ENCODE measurements around the gene MPZL2. TPM values are rescaled to one million over a fixed set of nuclear protein-coding genes. Genes with fewer than 3 reads are reported as not detected.

The MPZL2 gene
- total RNA-seq, 1 donor from 2014 or later = 49.6 TPM

DNA sequence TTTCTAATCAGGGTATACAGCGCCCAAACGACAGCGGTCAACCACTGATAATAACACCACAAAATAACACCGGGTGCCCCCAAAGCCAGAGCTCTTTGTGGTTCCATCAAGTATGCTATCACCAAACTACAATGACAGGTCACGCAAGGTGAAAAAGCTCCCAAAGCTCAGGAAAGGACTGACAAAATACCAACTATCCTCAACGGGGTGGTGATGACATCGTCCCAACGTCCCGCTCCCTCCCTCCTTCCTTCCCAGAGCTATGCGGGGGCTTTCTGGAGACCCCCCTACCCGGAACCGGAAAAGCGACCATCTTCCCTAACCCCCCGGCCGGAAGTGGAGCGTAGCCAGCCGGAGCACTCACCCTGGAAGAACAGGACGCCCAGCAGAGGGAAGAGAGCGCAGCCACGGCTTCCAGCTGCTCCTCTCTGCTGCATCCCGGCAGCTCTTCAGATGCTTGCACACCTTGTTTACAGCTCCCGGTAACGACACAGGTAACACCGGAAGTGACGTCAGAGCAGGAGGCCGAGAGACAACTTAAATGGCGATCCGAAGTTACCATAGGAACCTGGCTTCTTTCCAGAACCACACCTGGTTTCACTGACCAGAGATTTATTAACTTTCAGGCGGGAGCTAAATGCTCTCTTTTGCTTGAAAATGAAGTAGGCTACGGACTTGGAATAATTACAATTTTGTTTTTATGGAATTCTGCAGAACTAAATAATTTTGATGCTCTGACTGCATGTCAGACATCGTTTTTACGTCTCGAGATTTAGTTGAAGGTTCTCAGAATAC, 12.0 kb downstream of the MPZL2 start, which contains the start of gene MPZL3:
Gene MPZL3, minus strand, starts transcription at position 508 of the 795 bp plus-strand sequence. Its CDS starts 71 bp downstream, at position 437.
- ATAC-seq (peak; percentile 74), DNase-seq (ENCODE audit: low spot score) (peak; percentile 71)
- intact Hi-C loops (cut with DNase I) = no loop called here

DNA sequence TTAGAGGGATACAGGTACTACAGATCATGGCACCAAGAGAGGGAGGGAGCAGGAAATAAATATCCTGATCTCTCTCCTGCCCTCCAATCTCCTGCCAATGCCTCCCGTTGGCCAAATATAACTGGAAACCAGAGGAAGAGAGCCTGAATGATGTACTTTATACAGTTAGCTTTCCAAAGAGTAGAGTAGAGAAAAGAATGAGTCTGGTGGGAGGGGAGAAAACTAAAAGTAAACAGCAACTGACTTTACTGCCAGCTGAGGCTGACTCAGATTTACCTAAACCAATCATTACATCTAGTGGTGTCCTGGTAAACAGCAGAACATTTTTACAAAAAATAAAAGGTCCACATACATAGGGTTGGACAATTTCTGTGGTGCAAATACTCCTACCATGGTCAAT, 17.1 kb downstream of the MPZL2 start:
- ATAC-seq (no peak), DNase-seq (ENCODE audit: low spot score) (no peak)
- intact Hi-C loops (cut with DNase I) = no loop called here

DNA sequence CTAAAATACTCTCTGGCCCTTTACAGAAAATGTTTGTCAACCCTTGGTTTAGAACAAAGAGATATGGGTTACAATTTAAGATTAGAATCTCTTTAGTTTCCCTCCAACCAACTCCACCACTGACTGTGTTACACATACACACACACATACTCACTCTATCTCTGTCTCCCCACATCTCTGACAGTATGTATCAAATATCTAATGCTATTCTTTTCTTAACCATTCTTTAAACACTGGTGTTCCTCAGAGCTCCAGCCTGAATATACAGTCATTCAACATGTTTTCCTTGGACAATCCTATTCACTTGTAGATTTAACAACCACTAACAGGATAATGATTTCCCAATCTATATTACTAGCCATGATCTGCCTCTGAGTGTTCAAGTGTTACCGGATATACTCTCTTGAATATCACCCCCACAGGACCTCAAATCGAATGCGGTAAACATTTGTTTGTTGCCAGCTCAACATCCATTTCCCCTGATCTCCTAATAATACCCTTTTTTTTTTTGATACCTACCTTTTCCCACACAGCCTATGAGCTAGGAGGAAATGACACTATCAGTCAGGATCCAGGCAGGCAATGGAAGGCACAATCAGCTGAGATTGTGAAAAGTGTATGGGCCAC, 18.0 kb downstream of the MPZL2 start:
- intact Hi-C loops (cut with DNase I) = no loop called here
- ATAC-seq = no peak
- no peak for DNase-seq (ENCODE audit: low spot score)

DNA sequence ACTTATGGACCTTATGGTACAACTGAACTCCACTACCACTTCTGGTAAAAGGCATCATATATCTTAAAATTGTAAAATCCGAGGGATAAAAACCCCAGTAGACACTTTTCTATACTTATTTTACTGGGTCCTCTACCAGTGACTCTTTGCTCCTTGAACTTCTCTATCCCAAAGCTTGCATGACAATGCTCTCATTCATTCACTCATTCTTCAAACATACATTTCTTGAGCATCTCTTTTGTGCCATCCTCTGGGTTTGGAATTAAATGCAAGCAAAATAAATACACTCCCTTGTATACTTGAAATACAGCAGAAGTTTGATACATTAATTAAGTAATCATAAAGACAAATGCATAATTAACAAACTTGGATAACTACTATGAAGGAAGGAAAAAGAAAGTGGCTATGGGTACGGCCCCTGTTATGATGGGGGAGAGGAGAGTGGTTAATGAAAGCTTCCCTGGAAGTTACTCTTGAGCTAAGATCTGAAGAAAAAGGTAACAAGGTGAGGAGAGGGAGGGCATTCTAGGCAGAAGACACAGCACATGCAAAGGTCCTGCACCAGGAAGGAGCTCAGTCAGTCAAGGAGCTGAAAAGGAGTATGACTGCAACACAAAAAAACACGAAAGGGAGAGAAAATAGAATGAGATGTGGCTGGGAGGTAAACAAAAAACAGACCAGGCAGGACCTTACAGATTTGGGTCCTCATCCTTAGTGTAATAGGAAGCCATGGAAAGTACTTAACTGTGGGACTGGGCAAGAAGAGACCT, 19.9 kb downstream of the MPZL2 start:
- intact Hi-C loops (cut with DNase I) = no loop called here
- no peak for ATAC-seq
- DNase-seq (ENCODE audit: low spot score) = no peak

DNA sequence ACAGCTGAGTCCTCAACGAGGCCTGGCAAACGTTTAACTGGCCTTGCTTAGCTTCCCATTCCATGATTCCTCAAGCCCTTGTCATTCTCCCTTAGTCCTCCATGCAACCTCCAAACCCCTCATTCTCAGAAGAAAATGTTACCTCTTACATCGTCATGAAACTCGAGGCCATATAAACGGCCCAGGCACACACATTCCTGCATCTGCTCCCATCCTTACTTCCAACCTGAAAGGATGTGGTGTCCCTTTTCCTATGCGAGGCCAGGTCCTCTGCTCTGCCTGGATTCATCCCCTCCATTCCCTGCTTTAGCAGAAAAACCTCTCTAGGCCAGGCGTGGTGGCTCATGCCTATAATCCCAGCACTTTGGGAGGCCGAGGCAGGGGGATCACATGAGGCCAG, 20.9 kb downstream of the MPZL2 start:
- intact Hi-C loops (cut with DNase I) = no loop called here
- ATAC-seq = no peak

DNA sequence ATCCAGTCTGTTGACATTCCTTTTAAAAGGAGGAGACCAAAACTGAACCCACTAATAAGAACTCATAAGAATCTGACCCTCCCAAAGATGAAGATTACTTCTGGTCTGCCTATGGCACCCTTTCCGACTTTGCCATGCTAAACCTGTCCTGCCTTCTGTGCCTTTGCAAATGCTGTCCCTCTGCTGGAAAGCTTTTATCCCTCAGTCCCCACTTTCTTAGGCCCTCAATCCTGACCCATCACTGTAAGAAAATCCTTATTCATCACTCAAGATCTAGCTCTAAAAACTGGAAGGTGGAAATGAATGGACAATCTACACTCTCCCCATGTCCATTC, 22.4 kb downstream of the MPZL2 start:
- intact Hi-C loops (cut with DNase I) = no loop called here
- no peak for DNase-seq (ENCODE audit: low spot score)
- ATAC-seq = no peak

More for the DNA sequence above, 20.9 kb downstream of the MPZL2 start:
- DNase-seq (ENCODE audit: low spot score) = no peak

DNA sequence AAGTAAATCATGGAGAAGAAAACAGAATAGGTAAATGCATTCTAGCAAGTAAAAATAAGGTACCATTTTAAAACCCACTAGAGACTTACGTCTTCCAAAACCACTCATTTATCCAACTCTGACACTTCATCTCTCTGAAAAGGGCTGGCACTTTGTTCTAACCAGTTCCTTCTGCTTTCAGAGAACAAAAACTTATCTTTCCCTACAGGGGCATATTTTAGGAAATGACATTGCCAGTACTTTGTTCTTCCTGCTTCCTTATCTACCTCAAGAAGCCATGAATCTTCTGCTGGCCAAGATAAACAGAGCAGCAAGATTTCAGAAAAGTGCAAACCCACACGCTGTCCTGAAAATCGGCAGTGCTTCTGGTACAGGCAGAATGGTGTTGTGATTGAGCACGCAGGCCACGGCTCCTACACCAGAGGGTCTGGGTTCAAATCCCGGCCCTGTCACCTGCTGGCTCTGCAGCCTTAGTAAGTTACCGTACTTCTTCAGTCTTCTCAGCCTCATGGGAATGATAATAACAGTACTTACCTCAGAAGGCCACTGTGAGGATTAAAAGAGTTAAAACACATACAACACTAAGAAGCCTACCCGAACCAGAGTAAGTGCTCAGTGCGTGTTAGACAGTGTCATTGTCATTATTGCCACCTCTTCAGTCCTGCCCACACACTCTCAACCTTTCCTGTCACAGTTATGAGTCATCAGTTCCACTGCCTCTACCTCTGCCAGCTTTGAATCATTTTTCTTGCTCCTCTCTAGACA, 22.9 kb downstream of the MPZL2 start:
- intact Hi-C loops (cut with DNase I) = no loop called here
- ATAC-seq = peak; percentile 66

DNA sequence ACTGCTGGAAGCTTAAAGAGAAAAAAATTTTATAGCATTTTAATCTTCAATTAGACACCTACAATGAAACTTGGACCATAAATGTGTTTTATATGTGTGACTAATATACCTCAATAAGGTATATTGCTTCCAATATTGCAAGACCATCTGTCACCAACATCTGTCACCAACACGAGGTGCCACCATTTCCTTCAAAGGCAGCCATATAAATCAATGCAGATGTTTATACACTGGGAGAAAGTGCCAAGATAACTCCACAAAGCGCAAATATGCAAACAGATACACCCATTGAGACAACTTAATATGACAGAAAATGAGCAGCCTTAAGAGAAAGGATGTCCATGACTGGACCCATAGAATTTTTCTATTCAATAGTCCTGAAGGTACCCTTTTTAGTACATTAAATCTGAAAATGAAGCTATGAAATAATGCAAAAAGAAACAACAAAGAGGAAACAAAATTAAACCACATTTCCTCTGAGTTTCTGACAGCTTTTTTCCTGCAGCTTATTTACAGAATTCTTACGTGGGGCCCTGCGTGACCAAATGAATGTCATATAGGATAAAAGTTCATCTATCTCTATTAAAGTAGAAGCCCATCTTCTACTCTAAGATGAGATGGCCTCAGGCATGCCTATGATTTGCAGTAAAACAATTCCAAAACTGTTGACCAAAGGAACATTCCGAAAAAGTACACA, 24.4 kb downstream of the MPZL2 start:
- ATAC-seq (no peak), DNase-seq (ENCODE audit: low spot score) (no peak)
- intact Hi-C loops (cut with DNase I) = no loop called here

More for the DNA sequence above, 22.9 kb downstream of the MPZL2 start:
- DNase-seq (ENCODE audit: low spot score) = no peak

DNA sequence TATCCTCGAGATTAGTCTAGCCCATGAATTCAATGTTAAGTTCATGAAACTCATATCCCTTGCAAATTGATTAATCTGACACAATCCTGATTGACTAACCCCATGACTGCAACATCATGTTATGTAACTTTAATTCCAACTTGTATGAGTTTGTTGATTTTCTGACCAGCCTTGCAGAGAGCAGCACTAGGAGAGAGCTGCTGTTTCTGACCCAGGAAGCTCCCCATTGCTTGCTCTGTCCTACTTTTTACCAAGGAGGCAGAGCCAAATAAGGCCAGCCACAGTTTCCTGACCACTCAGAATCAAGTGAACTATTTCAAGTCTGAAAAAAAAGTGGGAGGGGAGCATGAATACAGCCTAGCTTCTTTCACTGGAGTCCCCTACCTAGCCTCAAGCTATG, 25.2 kb downstream of the MPZL2 start:
- intact Hi-C loops (cut with DNase I) = no loop called here
- DNase-seq (ENCODE audit: low spot score) (no peak), ATAC-seq (no peak)

DNA sequence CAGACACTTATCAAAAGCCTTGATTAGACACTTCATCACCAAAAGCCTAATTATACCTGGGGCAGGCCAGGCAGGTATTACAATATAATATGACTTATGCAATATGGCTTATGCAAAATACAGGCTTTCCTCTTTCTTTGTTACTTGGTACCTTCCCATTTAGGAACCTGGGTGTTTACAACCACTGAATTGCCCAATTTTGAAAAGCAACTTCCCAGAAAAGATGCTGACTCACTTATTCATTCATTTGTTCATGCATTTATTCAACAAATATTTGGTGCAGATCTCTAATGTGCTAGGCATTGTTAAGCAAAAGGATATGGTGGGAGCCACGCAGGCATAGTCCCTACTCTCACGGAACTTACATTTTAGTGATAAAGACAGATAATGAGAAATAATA, 25.7 kb downstream of the MPZL2 start:
- DNase-seq (ENCODE audit: low spot score) (no peak), ATAC-seq (no peak)
- intact Hi-C loops (cut with DNase I) = no loop called here

DNA sequence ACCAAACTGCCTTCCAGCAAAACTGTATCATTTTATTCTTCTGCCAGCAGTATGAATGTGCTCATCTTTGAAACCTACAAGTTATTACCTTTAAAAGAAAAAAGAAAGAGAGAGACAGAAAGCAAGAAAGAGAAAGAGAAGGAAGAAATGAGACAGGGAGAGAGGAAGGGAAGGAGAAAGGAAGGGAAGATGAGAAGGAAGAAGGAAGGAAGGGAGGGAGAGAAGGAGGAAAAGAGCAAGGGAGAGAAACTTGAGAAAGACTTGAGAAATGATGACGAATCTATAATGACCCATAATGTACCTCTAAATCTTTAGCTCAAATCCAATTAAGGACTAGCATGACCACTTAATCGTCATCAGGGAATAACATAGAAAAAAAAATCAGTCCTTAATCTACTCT, 27.9 kb downstream of the MPZL2 start:
- ATAC-seq = no peak
- DNase-seq (ENCODE audit: low spot score) = no peak
- intact Hi-C loops (cut with DNase I) = no loop called here

DNA sequence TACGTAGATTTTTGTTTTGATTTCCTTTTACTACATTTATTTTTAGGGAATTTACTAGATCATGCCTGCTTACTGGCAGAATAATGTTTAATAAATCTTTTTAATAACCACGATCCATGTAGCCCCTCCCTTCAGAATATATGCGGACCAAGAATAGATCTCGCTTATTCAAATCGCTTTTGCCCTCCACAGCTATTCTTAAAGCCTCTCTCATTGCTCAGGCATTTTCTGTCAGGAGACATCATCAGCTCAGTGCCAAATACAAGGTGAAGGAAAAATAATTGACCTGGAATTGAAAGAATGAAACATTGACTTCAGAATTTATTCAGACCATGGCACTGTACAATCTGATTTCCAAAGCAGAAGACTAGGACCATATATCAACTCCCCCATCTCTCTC, 29.3 kb downstream of the MPZL2 start:
- DNase-seq (ENCODE audit: low spot score) (no peak), ATAC-seq (no peak)
- intact Hi-C loops (cut with DNase I) = no loop called here

DNA sequence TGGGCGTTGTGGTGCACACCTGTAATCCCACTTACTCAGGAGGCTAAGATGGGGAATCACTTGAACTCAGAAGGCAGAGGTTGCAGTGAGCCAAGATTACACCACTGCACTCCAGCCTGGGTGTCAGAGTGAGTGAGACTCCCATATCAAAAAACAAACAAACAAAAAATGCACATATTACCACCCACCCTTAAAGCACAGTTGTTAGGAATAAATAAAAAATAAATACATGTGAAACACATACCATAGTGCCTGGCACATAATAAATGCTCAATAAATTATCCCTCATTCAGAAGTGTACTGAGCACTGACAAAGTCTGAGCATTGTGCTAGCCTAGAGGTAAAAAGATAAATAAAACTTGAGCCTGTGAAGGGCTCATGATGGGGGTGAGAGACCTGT, 30.2 kb downstream of the MPZL2 start:
- DNase-seq (ENCODE audit: low spot score) = no peak
- no peak for ATAC-seq
- intact Hi-C loops (cut with DNase I) = no loop called here

DNA sequence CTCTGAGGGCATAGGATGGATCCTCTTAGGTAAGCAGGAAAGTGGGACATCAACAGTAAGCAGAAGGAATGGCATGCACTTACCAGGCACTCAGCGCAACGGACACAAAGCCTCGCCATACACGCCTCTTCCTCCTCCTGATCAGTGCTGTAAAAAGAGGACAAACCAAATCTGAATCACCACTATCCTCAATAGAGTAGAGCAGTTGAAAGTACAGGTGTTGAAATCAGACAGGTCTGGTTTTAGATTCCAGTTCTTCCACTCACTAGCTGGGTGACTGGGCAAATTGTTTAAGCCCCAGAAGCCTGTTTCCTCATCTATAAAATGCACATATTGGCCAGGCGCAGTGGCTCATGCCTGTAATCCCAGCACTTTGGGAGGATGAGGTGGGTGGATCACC, 30.7 kb downstream of the MPZL2 start:
- ATAC-seq (no peak), DNase-seq (ENCODE audit: low spot score) (no peak)
- intact Hi-C loops (cut with DNase I) = no loop called here

DNA sequence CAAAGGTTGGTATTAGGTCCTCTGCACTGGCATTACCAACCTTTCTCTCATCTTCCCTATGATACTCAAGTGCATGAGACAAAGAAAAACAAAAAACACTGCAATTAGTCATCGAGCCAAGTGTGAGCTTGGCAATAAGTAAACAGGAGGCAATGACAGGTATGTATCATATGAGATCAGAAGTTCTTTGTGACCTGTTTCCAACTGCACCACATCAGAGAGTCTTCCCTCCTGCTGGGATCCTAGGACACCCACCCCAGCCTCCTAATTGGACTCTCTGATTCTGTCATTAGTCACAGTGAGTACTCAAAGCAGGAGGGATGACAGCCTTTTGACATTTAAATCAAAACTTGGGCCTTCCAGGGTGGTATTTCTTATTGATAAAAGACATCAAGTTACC, 31.4 kb downstream of the MPZL2 start:
- intact Hi-C loops (cut with DNase I) = no loop called here

DNA sequence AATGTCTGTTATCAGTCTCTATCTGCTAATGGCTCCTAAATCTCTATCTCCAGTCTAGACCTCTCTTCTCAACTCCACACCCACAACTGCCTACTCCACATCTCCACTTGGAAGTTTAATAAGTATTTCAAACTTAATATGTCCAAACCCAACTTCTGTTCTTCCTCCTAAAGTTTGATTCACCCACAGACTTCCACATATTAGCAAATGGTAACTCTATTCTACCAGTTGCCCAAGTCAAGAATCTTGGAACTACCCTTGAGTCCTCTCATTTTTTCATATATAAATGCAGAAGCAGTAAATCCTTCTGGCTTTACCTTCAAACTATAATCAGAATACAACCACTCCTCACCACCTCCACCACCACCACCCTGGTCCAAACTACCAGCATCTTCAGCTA, 32.6 kb downstream of the MPZL2 start:
- intact Hi-C loops (cut with DNase I) = no loop called here
- DNase-seq (ENCODE audit: low spot score) (no peak), ATAC-seq (no peak)

More for the DNA sequence above, 31.4 kb downstream of the MPZL2 start:
- ATAC-seq (no peak), DNase-seq (ENCODE audit: low spot score) (no peak)

DNA sequence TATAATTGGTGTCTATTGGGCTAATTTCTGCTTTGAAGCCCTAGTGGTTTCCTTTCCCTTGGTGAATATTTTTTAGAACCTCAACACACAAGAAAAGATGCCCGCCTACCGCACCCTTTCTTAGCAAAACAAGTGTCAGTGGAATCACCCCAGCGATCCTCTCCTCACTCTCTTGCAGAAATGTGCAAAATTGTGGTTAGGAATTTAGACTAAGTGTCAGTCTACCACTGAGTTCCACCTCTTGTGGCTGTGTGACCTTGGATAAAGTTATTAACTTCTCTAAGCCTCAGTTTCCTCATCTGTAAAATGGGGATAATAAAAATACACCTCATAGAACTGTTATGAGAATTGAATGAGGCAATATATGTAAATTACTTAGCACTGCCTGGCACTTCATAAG, 34.0 kb downstream of the MPZL2 start:
- intact Hi-C loops (cut with DNase I) = no loop called here
- DNase-seq (ENCODE audit: low spot score) (no peak), ATAC-seq (no peak)

DNA sequence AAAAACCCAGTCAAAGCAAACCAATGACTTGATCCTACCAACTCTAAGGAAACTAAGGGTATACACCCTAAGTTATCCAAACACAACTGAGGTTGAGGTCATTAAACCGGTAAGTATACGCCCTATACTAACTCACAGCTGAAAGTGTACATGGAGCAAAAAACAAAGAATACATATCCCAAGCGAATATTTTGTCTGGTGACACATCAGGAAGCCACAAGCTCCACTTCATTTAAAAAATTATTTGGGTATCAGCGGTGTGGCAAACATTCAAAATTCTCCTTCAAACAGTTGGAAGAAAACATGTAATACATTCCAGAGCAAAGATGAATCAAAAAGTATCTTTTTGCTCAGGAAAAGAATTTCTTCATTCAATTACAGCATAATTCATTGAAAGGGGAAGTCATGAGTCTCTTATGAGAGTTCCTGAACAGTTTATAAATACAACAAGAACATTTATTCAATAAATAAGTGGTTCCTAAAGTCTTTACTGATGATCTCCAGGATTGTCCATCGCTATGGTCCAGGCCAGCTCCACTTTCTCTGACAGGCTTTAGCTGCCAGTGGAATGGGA, 34.7 kb downstream of the MPZL2 start:
- intact Hi-C loops (cut with DNase I) = no loop called here
- DNase-seq (ENCODE audit: low spot score) (no peak), ATAC-seq (no peak)

All from sciatic nerve (tissue), 2 donors.